B cell (primary cell): Measurements from ENCODE around the gene TCEANC2. TPM values are rescaled to one million over a fixed set of nuclear protein-coding genes. Genes with fewer than 3 reads are reported as not detected.

Source experiments
- ATAC-seq: fragments of 200-7000 bp; cut with Tn5 transposase; one replicate; pipeline ENCODE4 v1.10.0; 2021; ENCODE audit warnings: low read depth, mild to moderate bottlenecking, moderate number of reproducible peaks, moderate library complexity
- CTCF ChIA-PET: fragments of 350-600 bp; sonication (Branson Sonifier 250); formaldehyde crosslinking; loops from one replicate; lab custom pipeline; 2021; ENCODE audit warnings: antibody characterized with exemption, inconsistent platforms; lab: Charles Lee
- POLR2A ChIA-PET: fragments of 350-600 bp; sonication (Branson Sonifier 250); formaldehyde crosslinking; loops from one replicate; lab custom pipeline; 2021; ENCODE audit warnings: antibody characterized with exemption; lab: Charles Lee
- DNase-seq: peaks from one replicate; pipeline ENCODE4 v3.0.0; 2013
- H2AFZ ChIP-seq: 2 replicates; pipeline ENCODE4 v1.6.1; 2012; ENCODE audit warnings: mild to moderate bottlenecking, low read depth, low read length; ENCODE audit not compliant: insufficient read depth, poor library complexity, severe bottlenecking
- H3K27ac ChIP-seq, 2 donors: 1 replicate in 1 of 2; 2 replicates in 1 of 2; pipeline ENCODE4 v1.5.1; 2012 to 2013; ENCODE audit warnings: low read length in 2 of 2, mild to moderate bottlenecking in 2 of 2, moderate library complexity in 1 of 2
- H3K27me3 ChIP-seq, 4 experiments: fragments of 200-600 bp in 1 of 4; sonication (generic) in 1 of 4; replicated peaks in 1 of 4; 1 replicate in 2 of 4; 2 replicates in 2 of 4; pipeline versions ENCODE4 v1.6.1 to v1.7.0; 2013 to 2016; ENCODE audit warnings: low read length in 3 of 4, mild to moderate bottlenecking in 2 of 4, mixed read lengths in 1 of 4, moderate library complexity in 1 of 4; ENCODE audit not compliant: insufficient read depth in 4 of 4, control insufficient read depth in 3 of 4; ENCODE audit errors: control extremely low read depth in 1 of 4
- H3K36me3 ChIP-seq, 2 experiments: replicated peaks in 1 of 2; 1 replicate in 1 of 2; 2 replicates in 1 of 2; pipeline versions ENCODE4 v1.6.1 to v1.7.1; 2013; ENCODE audit warnings: low read length in 1 of 2; ENCODE audit not compliant: insufficient read depth in 2 of 2, control insufficient read depth in 1 of 2; ENCODE audit errors: control extremely low read depth in 1 of 2, extremely low read depth in 1 of 2
- H3K4me1 ChIP-seq, 2 donors: fragments of 200-600 bp in 1 of 2; sonication (generic) in 1 of 2; 1 replicate in 1 of 2; 2 replicates in 1 of 2; pipeline versions ENCODE4 v1.5.1 to v1.6.1; 2013 to 2017; ENCODE audit warnings: low read length in 2 of 2; ENCODE audit not compliant: control insufficient read depth in 2 of 2, insufficient read depth in 2 of 2
- H3K4me2 ChIP-seq: replicated peaks from 2 replicates; pipeline ENCODE3; 2012; ENCODE audit warnings: mild to moderate bottlenecking, low read depth, low read length; ENCODE audit not compliant: poor library complexity, severe bottlenecking
- H3K4me3 ChIP-seq, 5 experiments: fragments of 200-600 bp in 1 of 5; sonication (generic) in 1 of 5; 1 replicate in 3 of 5; 2 replicates in 2 of 5; pipeline versions ENCODE4 v1.5.1 to v1.7.0; 2011 to 2016; ENCODE audit warnings: low read length in 4 of 5, mild to moderate bottlenecking in 4 of 5, low read depth in 2 of 5, control low read depth in 1 of 5, moderate library complexity in 1 of 5; ENCODE audit not compliant: insufficient read depth in 1 of 5; ENCODE audit errors: control extremely low read depth in 1 of 5, extremely low read depth in 1 of 5
- H3K79me2 ChIP-seq: fragments of 200-600 bp; sonication (generic); one replicate; pipeline ENCODE4 v1.6.0; 2016; ENCODE audit warnings: low read length; ENCODE audit not compliant: control insufficient read depth, insufficient read depth
- H3K9ac ChIP-seq: fragments of 200-600 bp; sonication (generic); 2 replicates; pipeline ENCODE4 v1.6.1; 2017; ENCODE audit warnings: mild to moderate bottlenecking, low read length, moderate library complexity
- H3K9me3 ChIP-seq, 3 donors: one replicate each; pipeline versions ENCODE4 v1.6.1 to v1.7.1; 2013; ENCODE audit warnings: low read length in 2 of 3; ENCODE audit not compliant: control insufficient read depth in 2 of 3, insufficient read depth in 1 of 3; ENCODE audit errors: control extremely low read depth in 1 of 3
- H4K20me1 ChIP-seq: 2 replicates; pipeline ENCODE4 v1.6.0; 2012; ENCODE audit warnings: mild to moderate bottlenecking, low read length; ENCODE audit not compliant: insufficient read depth, control insufficient read depth, poor library complexity, severe bottlenecking
- H3K27ac Mint-ChIP-seq: one replicate; pipeline ENCODE4 v1.8.0; 2021; ENCODE audit warnings: mixed read lengths
- H3K27me3 Mint-ChIP-seq: one replicate; pipeline ENCODE4 v1.8.0; 2021; ENCODE audit warnings: mixed read lengths
- H3K4me1 Mint-ChIP-seq: one replicate; pipeline ENCODE4 v1.8.0; 2021; ENCODE audit warnings: mixed read lengths
- H3K4me3 Mint-ChIP-seq: one replicate; pipeline ENCODE4 v1.8.0; 2021; ENCODE audit warnings: mixed read lengths
- H3K9me3 Mint-ChIP-seq: one replicate; pipeline ENCODE4 v1.8.0; 2022; ENCODE audit warnings: mixed read lengths; ENCODE audit not compliant: insufficient read depth
- EZH2 ChIP-seq: IDR thresholded peaks from 2 replicates; pipeline ENCODE4 v1.6.1; 2012; ENCODE audit warnings: borderline replicate concordance, low read depth, mild to moderate bottlenecking, moderate library complexity, low read length; ENCODE audit not compliant: insufficient read depth, poor library complexity, severe bottlenecking
- WGBS: methylation state at CpG from one replicate; pipeline ENCODE4 v1.1.5; 2013; ENCODE audit warnings: missing lambda C conversion rate; ENCODE audit not compliant: insufficient coverage; 5-methylcytosine and 5-hydroxymethylcytosine counted together
- intact Hi-C: fragments of 100-400 bp; cut with micrococcal nuclease; formaldehyde crosslinking; loops from one replicate; pipeline ENCODE4 v1.10.0; 2022
- polyA plus RNA-seq: library from polyadenylated mRNA; depleted of rRNA; stranded (reverse); fragments of >200 nt; gene quantifications from 2 replicates; pipeline ENCODE4 v1.2.3, GENCODE V29; 2012
- total RNA-seq, 2 donors: library from RNA; stranded (reverse); fragments of 120-200 nt in 1 of 2; gene quantifications; 1 replicate in 1 of 2; 2 replicates in 1 of 2; pipeline versions ENCODE4 v1.2.3 to v1.2.4, GENCODE V29; 2013 to 2022
- TF ChIP-seq, protein P1 (sequence below): fragments of 200-600 bp; IDR thresholded peaks from one replicate; pipeline ENCODE4 v1.8.0; 2022; ENCODE audit warnings: antibody characterized with exemption, mild to moderate bottlenecking

TCEANC2 gene
- total and polyA plus RNA-seq, 2 donors (not counting 1 experiment from before 2014, with no cell fraction given) = 8.0 to 15.9 TPM

DNA sequence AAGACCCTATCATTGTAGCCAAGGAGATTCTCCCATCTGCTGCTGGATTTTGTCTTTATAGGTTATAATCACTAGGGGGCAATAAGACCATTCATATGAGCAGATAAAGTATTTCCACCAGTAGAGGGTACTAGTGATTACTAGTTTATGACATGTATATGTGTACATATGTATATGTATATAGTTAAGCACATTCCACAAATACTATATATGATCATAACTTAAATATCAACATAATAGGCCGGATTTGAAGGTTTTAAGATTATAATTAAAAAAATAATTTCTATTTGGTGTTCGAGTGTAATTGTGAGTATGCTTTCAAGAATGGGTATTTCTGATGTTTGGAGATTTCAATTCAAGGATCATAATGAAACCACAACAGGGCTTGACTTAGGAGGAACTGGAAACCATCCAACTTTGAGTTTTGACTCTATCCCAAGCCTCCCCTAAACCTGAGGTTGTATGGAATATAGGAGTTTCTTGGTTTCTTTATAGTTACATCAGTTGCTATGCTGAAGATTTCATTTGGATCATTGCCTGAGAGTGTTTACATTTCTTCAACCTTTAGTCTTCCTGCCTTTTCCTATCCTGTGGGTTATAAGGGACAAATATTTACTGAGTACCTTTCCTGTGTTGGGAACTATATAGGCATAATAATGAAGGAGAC lies 16.9 kb downstream of the TCEANC2 start:
- Mint-ChIP-seq H3K4me1 (no peaks in the 10 kb centered on the region), H3K4me3 (no peak overlapping the region), H3K27ac (no peak overlapping the region), H3K9me3 (no peaks in the 10 kb centered on the region), H3K27me3 (no peaks in the 10 kb centered on the region)
- no peaks in the 10 kb centered on the region for H3K9me3 ChIP-seq
- no peak for TF ChIP-seq EZH2
- TF ChIP-seq, protein P1, sequence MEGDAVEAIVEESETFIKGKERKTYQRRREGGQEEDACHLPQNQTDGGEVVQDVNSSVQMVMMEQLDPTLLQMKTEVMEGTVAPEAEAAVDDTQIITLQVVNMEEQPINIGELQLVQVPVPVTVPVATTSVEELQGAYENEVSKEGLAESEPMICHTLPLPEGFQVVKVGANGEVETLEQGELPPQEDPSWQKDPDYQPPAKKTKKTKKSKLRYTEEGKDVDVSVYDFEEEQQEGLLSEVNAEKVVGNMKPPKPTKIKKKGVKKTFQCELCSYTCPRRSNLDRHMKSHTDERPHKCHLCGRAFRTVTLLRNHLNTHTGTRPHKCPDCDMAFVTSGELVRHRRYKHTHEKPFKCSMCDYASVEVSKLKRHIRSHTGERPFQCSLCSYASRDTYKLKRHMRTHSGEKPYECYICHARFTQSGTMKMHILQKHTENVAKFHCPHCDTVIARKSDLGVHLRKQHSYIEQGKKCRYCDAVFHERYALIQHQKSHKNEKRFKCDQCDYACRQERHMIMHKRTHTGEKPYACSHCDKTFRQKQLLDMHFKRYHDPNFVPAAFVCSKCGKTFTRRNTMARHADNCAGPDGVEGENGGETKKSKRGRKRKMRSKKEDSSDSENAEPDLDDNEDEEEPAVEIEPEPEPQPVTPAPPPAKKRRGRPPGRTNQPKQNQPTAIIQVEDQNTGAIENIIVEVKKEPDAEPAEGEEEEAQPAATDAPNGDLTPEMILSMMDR = peak; percentile 94
- H3K36me3 ChIP-seq = peaks cover 0 to 11% of the 10 kb centered on the region in 2 experiments
- ChIA-PET POLR2A (interaction anchor here (1.1 kb wide), 1 partner anchor 16 kb away, joined by 3 read pairs; no protein-coding TSS in a partner anchor), CTCF (interaction anchor here (0.6 to 4.4 kb wide), 10 partner anchors 8 to 875 kb away, joined by 3 to 61 read pairs (median 3); partner anchors contain the start of genes ACOT11 and TTC22)
- H3K9ac ChIP-seq = no peak overlapping the region
- no peaks in the 10 kb centered on the region for H4K20me1 ChIP-seq
- no peaks in the 10 kb centered on the region for H3K4me1 ChIP-seq
- no peak overlapping the region for H3K27ac ChIP-seq
- DNase-seq = peak; percentile 69
- H3K27me3 ChIP-seq = no peaks in the 10 kb centered on the region
- ATAC-seq = peak; percentile 92
- no peak overlapping the region for H2AFZ ChIP-seq
- no peak overlapping the region for H3K4me3 ChIP-seq
- intact Hi-C loops = loop anchor here (1.0 kb wide), 1 partner anchor 740 kb away; no protein-coding TSS in a partner anchor
- peaks cover 11% of the 10 kb centered on the region for H3K79me2 ChIP-seq
- H3K4me2 ChIP-seq = no peak overlapping the region
- WGBS = no CpG with 5 or more reads among the region's 2 CpGs

DNA sequence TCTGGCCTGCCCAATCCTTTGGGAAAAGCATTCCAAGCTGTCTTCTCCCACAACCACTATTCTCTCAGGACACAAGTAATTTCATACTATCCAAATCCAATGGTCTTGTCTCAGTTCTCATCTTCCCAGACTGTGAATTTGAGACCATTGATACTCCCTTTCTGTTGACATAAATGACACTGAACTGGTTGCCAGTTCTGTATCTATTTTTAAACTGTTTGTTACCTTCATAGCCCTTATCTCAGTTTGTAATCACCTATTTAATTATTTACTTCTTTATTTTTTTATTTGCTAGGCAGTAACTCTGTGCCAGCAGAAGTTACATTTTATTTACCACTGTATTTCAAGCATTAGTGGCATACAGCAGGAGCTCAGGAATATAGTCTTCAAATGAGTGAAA lies 24.0 kb downstream of the TCEANC2 start:
- Histone ChIP-seq H3K4me3 (no peak overlapping the region), H3K27ac (no peak overlapping the region), H3K36me3 (peaks cover 0 to 7% of the 10 kb centered on the region in 2 experiments), H3K9ac (no peak overlapping the region), H3K4me1 (no peaks in the 10 kb centered on the region), H3K79me2 (no peaks in the 10 kb centered on the region), H3K4me2 (no peak overlapping the region), H3K27me3 (no peaks in the 10 kb centered on the region), H4K20me1 (no peaks in the 10 kb centered on the region), H3K9me3 (no peaks in the 10 kb centered on the region), H2AFZ (no peak overlapping the region)
- DNase-seq (no peak), ATAC-seq (no peak)
- intact Hi-C loops = no loop called here
- ChIA-PET CTCF (interaction anchor here (0.6 to 5.6 kb wide), 2 partner anchors 405 to 412 kb away, joined by 3 to 23 read pairs; no protein-coding TSS in a partner anchor), POLR2A (no interaction called here)
- no peak for TF ChIP-seq EZH2
- TF ChIP-seq, protein P1 = no peak
- Mint-ChIP-seq H3K4me3 (no peak overlapping the region), H3K4me1 (no peaks in the 10 kb centered on the region), H3K9me3 (no peaks in the 10 kb centered on the region), H3K27ac (no peak overlapping the region), H3K27me3 (no peaks in the 10 kb centered on the region)
